Adipocyte (in vitro differentiated cells): ENCODE measurements around the gene BFSP2.
"Not testable (repeated sequence)": the region's sequence is repeated elsewhere in the genome, so short reads cannot be mapped to it uniquely, and the experiment has no call there.

Experiments
- DNase-seq: peaks from one replicate; pipeline ENCODE4 v3.0.0-alpha.2; 2015; ENCODE audit warnings: low read depth
- H3K27me3 ChIP-seq: replicated peaks from 2 replicates; pipeline ENCODE4 v1.7.0; 2013; ENCODE audit warnings: mild to moderate bottlenecking, low read length, moderate library complexity; ENCODE audit not compliant: control insufficient read depth, insufficient read depth
- H3K36me3 ChIP-seq: 2 replicates; pipeline ENCODE4 v1.7.0; 2013; ENCODE audit warnings: low read length, mild to moderate bottlenecking, moderate library complexity; ENCODE audit not compliant: control insufficient read depth, insufficient read depth, severe bottlenecking
- H3K4me1 ChIP-seq: 2 replicates; pipeline ENCODE4 v1.7.0; 2013; ENCODE audit warnings: mild to moderate bottlenecking, low read length, moderate library complexity; ENCODE audit not compliant: control insufficient read depth, insufficient read depth
- H3K4me3 ChIP-seq: 2 replicates; pipeline ENCODE4 v1.7.0; 2013; ENCODE audit warnings: mild to moderate bottlenecking, low read length, moderate library complexity
- H3K9ac ChIP-seq: 2 replicates; pipeline ENCODE4 v1.7.0; 2013; ENCODE audit warnings: mild to moderate bottlenecking, low read length, moderate library complexity
- H3K9me3 ChIP-seq: 2 replicates; pipeline ENCODE4 v1.7.0; 2013; ENCODE audit warnings: mild to moderate bottlenecking, low read length, moderate library complexity; ENCODE audit not compliant: control insufficient read depth

The BFSP2 gene

DNA sequence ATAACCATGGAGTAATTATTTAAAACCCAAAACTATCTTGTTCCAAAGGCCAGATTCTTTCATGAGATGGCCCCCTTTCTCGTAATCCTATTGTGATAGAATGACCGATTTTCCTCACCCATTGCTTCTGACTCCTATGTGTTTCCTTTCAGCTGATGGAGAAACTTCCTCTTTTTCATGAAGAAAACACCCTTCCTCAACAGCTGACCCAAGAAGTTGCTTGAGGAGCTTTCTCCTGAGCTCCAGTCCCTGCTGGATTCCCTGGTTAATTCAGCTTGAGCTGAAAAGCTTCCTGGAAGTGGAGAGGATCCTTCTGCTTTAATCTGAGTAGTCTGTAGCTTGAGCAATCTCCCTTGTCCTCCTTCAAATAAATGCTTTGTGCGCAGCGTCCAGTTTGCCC is 75.0 kb downstream of the BFSP2 start:
- Histone ChIP-seq H3K4me1 (peaks cover 22% of the 10 kb centered on the region), H3K9ac (no peak overlapping the region), H3K36me3 (no peaks in the 10 kb centered on the region), H3K9me3 (no peaks in the 10 kb centered on the region), H3K27me3 (no peaks in the 10 kb centered on the region), H3K4me3 (no peak overlapping the region)
- no peak for DNase-seq

DNA sequence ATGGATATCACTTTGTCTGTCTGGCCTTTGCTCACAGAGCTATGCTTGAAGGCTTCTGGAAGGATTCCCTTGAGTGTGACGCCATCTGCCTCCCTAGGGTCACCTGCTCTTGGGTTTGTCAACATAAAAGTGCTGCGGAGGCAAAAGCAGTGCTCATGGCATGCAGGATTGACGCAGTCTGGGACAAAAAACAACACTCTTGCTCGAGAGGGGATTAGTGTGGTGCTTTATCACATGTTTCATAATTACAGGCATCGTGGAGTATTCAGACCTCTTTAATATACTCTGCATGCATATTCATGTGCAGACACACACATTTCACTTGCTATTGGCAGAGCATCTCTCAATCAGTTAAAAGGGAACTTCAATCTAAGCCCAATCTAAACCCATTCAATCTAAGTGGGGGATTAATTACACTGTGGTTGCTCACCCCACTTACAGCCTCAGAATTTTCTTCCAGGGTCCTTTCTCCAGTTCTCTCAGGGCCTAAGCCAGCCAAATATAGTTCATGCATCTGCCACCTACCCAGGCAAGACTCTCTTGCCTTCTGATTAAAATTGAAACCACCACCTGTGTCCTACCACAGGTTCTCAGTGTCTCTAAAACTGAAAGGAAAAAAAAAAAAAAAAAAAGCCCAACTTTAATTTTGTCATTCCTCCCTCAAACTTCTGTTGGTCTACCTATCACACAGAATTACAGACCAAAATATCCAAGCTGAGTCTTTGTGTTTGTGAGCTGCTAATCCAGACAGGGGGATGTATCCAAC is 75.6 kb downstream of the BFSP2 start:
- H3K4me1 ChIP-seq = peaks cover 21% of the 10 kb centered on the region
- H3K4me3 ChIP-seq = no peak overlapping the region
- H3K36me3 ChIP-seq = no peaks in the 10 kb centered on the region
- H3K9ac ChIP-seq = no peak overlapping the region
- H3K9me3 ChIP-seq = no peaks in the 10 kb centered on the region
- no peaks in the 10 kb centered on the region for H3K27me3 ChIP-seq
- DNase-seq = no peak

DNA sequence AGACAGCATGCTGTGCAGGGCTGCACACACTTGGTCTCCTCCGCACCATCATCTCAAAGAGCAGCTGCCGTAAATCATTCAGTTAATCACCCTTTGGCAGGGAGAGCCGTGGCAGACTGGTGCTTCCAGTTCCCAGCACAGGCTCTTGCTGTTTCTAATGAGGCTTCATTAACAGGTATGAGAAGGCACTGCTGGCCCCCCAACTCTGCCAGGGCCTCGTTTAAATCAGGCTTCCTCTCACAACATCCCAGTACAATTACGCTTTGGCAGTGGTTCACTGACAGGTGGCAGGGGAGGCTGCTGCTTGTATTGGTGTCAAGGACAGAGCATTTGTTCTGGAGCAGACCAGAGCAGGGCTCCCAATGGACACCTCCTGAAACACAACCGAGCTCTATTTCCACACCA is 77.1 kb downstream of the BFSP2 start:
- no peak overlapping the region for H3K9ac ChIP-seq
- no peak for DNase-seq
- H3K4me1 ChIP-seq = peaks cover 21% of the 10 kb centered on the region
- no peaks in the 10 kb centered on the region for H3K9me3 ChIP-seq
- H3K36me3 ChIP-seq = no peaks in the 10 kb centered on the region
- no peak overlapping the region for H3K4me3 ChIP-seq
- no peaks in the 10 kb centered on the region for H3K27me3 ChIP-seq

DNA sequence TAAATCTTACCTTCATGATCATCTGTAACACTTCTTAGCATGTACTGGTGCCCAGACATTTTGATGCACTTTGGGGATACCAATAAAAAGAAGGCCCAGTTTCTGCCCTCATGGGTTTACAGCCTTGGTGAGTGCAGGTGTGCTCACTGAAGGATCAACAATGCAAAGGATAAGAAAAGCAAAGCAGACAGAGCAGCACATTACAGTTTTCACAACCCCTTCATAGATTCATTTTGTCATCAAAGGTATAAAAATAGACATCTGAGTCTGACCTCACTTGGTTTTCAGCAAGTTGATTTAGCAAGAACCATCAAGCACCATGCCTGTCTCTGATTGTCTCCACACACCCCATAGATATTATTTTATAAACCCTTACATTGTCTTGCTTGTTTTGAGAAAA is 77.6 kb downstream of the BFSP2 start:
- no peak for DNase-seq
- Histone ChIP-seq H3K4me3 (no peak overlapping the region), H3K27me3 (no peaks in the 10 kb centered on the region), H3K4me1 (peaks cover 21% of the 10 kb centered on the region), H3K36me3 (no peaks in the 10 kb centered on the region), H3K9me3 (no peaks in the 10 kb centered on the region), H3K9ac (no peak overlapping the region)

DNA sequence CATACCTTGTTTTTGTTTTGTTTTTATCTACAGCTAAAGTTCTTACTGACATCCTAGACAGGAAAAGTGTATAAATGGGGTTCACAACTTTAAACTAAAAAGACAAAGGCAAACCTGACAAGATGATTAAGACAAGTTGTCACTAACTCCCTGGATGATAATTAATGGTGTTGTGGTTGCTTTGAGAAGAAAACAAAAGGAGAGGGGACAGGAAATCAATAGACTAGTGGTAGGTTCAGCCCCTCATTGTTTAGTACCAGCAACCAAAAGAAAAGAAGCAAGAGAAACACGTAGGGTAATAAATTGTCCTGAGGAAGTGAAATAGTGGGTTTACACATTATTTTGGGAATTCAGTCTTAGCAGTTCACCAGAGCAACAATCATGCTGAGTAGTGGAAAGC is 78.8 kb downstream of the BFSP2 start:
- H3K4me3 ChIP-seq = no peak overlapping the region

DNA sequence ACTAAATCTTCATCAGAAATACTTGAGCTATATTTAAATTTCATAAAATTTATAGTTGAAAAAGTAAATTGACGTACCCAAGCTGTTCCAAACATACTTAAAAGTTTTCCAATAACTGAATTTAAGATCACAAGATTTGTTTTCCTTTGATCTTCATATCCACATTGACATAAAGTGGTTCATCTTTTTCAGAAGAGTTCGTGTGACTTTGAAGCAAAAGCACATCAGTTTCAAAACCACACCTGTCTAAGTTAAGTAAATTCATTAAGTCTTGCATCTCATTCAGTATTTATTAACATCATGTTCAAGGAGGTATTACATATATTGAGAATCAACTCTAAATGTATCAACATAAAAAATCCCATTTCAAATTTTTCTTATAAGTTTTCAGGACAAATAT is 79.5 kb downstream of the BFSP2 start:
- DNase-seq = no peak
- no peak overlapping the region for H3K9ac ChIP-seq

More for the DNA sequence above, 78.8 kb downstream of the BFSP2 start:
- Histone ChIP-seq H3K36me3 (no peaks in the 10 kb centered on the region), H3K4me1 (peaks cover 21% of the 10 kb centered on the region), H3K27me3 (no peaks in the 10 kb centered on the region), H3K9ac (no peak overlapping the region), H3K9me3 (no peaks in the 10 kb centered on the region)
- no peak for DNase-seq

DNA sequence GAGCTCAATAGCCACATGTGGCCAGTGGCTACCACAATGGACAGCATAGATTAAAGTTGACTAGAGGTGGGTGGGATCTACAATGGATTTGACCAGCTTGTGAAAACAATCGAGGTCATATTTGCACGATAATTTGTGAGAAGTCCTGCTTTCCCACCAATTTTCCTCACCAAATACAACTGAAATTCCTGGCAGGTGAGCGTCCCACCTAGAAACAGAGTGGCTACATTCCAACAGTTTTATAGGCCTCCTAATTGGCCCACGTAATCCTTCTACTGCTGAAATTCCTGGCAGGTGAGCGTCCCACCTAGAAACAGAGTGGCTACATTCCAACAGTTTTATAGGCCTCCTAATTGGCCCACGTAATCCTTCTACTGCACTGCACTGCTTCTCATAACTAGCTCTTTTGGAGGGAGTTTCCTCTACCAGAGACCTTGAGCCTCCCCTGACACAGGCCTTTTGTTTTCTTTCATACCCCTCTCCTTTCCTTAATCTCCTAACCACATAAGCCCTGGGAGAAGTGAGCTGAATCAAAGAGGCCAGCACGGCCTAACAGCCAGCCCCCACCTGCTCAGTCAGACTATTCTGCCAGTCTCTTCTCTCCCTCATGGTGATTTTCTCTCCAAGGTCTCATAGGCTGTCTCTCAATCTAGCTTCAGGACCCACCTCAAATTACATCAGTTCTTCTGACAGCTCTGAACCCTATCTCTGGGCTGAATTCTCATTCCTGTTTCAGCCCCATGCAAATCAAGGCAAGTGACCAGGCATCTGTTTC is 80.2 kb downstream of the BFSP2 start:
- H3K27me3 ChIP-seq = no peaks in the 10 kb centered on the region
- no peak overlapping the region for H3K4me3 ChIP-seq
- H3K9me3 ChIP-seq = peaks cover 9% of the 10 kb centered on the region
- DNase-seq = no peak
- peaks cover 7% of the 10 kb centered on the region for H3K4me1 ChIP-seq
- H3K36me3 ChIP-seq = no peaks in the 10 kb centered on the region
- H3K9ac ChIP-seq = no peak overlapping the region

More for the DNA sequence above, 79.5 kb downstream of the BFSP2 start:
- H3K9me3 ChIP-seq = peaks cover 4% of the 10 kb centered on the region
- no peaks in the 10 kb centered on the region for H3K27me3 ChIP-seq
- H3K4me1 ChIP-seq = peaks cover 14% of the 10 kb centered on the region
- no peaks in the 10 kb centered on the region for H3K36me3 ChIP-seq
- no peak overlapping the region for H3K4me3 ChIP-seq

DNA sequence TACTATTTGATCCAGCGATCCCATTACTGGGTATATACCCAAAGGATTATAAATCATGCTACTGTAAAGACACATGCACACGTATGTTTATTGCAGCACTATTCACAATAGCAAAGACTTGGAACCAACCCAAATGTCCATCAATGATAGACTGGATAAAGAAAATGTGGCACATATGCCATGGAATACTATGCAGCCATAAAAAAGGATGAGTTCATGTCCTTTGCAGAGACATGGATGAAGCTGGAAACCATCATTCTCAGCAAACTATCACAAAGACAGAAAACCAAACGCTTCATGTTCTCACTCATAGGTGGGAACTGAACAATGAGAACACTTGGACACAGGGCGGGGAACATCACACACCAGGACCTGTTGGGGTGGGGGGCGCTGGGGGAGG is 82.6 kb downstream of the BFSP2 start:
- H3K4me1 ChIP-seq, H3K36me3 ChIP-seq, H3K9ac ChIP-seq, H3K4me3 ChIP-seq, DNase-seq, H3K9me3 ChIP-seq, H3K27me3 ChIP-seq: not testable (repeated sequence)

DNA sequence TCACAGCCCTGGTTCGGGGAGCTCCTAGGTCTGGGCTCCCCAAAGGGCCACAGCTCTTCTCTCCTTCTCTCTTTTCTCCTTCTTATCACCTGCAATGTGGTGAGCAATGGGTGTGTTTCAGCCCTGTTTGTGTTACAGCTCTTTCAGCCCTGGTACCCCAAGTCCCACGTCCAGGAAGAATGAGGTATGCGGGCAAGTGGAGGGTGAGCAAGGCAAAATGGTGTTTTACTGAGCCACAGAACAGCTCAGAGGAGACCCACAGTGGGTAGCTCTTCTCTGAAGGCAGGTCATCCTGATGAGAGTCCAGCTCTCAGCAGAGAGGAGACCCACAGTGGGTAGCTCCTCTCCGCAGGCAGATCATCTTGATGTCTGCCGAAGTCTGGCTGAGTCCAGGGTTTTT is 86.8 kb downstream of the BFSP2 start:
- no peak overlapping the region for H3K4me3 ChIP-seq
- no peaks in the 10 kb centered on the region for H3K36me3 ChIP-seq
- peaks cover 9% of the 10 kb centered on the region for H3K9me3 ChIP-seq
- DNase-seq = no peak
- H3K9ac ChIP-seq = no peak overlapping the region
- H3K27me3 ChIP-seq = no peaks in the 10 kb centered on the region
- peaks cover 8% of the 10 kb centered on the region for H3K4me1 ChIP-seq

DNA sequence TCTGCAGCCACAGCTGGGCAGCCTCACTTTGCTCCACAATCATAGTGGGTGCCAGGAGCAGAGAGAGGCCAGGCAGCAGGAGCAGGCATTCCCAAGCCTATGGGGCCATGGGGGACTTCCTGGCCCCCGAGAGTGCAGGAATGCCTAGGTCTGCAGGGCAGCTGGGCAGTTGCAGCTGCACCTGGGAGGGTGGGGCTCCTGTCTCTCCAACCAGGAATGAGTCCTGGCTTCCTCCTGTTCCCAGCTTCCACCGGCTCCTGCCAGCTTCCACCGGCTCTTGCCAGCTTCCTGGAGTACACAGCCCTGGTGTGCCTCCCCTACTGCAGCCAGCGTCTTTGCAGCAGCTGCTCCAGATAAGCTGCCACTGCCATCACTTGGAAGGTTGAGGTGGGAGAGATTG is 87.3 kb downstream of the BFSP2 start:
- peaks cover 8% of the 10 kb centered on the region for H3K4me1 ChIP-seq
- no peak for DNase-seq
- peaks cover 9% of the 10 kb centered on the region for H3K9me3 ChIP-seq
- no peaks in the 10 kb centered on the region for H3K36me3 ChIP-seq
- H3K9ac ChIP-seq = no peak overlapping the region
- no peak overlapping the region for H3K4me3 ChIP-seq
- H3K27me3 ChIP-seq = no peaks in the 10 kb centered on the region

DNA sequence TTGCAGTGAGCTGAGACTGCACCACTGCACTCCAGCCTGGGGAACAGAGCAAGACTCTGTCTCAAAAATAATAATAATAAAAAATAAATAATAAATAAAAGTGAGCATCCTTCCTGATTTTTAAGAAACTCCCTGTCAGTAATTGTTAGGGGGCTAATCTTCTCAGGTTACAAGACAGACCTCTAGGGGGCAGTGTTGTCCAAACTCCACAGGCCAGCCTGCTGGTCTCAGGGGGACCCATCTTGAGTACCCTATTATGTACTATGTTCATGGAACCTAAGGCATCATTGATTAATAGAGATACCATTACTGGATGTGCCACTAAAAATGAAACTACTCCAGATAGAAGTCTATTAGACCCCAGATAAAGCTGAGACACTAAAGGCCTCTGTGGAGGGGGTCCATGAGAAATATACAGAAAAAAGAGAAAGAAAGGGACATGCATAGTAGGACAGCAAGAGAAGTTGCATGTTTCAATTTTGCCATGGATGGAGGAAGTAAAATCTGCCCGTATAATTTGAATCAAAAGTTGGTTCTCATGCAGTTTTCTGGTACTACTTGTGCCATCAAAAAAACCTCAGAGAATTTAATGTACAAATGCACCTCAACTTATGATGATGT is 88.2 kb downstream of the BFSP2 start:
- Histone ChIP-seq H3K27me3 (no peaks in the 10 kb centered on the region), H3K36me3 (no peaks in the 10 kb centered on the region), H3K9ac (no peak overlapping the region), H3K4me1 (peaks cover 8% of the 10 kb centered on the region), H3K4me3 (no peak overlapping the region), H3K9me3 (peaks cover 9% of the 10 kb centered on the region)
- peak; percentile 61 for DNase-seq
